ENCODE data around the gene MKI67. TPM values are rescaled to one million over a fixed set of nuclear protein-coding genes. Genes with fewer than 3 reads are reported as not detected.

Gene MKI67
- total and polyA plus RNA-seq, 8 donors = under 0.01 to 3.1 (median 0.47) TPM

GRCh38 chr10:128092454-128092853 is 33.8 kb downstream of the MKI67 start:
- H3K36me3 ChIP-seq = no peaks in the 10 kb centered on the region
- no peaks in the 10 kb centered on the region for H3K9me3 ChIP-seq
- H3K27ac ChIP-seq = no peak overlapping the region
- intact Hi-C loops (cut with DNase I) = no loop called here
- no peaks in the 10 kb centered on the region for H3K4me1 ChIP-seq
- TF ChIP-seq CTCF (IDR thresholded peaks at IDR 0.05) = no peak
- no peaks in the 10 kb centered on the region for H3K27me3 ChIP-seq
- FAIRE-seq (no peak), ATAC-seq (no peak), DNase-seq (no peak)
- H3K4me3 ChIP-seq = no peak overlapping the region
- WGBS, 2 donors = 85 to 90% methylated on average over 3 of the region's 3 CpGs

- 58 to 70% methylated on average over 17 of the region's 17 CpGs for WGBS, 2 donors
- ATAC-seq = no peak
- intact Hi-C loops (cut with DNase I) = no loop called here
- H3K27ac ChIP-seq = no peak overlapping the region
- TF ChIP-seq CTCF (IDR thresholded peaks at IDR 0.05) = no peak
- FAIRE-seq = no peak
- no peaks in the 10 kb centered on the region for H3K36me3 ChIP-seq
- H3K4me3 ChIP-seq = no peak overlapping the region
- no peak for DNase-seq
- H3K27me3 ChIP-seq = no peaks in the 10 kb centered on the region
- no peaks in the 10 kb centered on the region for H3K4me1 ChIP-seq
- no peaks in the 10 kb centered on the region for H3K9me3 ChIP-seq
Observed at GRCh38 chr10:128091636-128092210, 34.5 kb downstream of the MKI67 start.

- TF ChIP-seq CTCF (IDR thresholded peaks at IDR 0.05) = no peak
- intact Hi-C loops (cut with DNase I) = loop anchor here in 1 of 3 donors (10.0 kb wide), 1 partner anchor 57 kb away; no protein-coding TSS in a partner anchor
- Histone ChIP-seq H3K36me3 (no peaks in the 10 kb centered on the region), H3K4me3 (no peak overlapping the region), H3K27ac (no peak overlapping the region), H3K4me1 (no peaks in the 10 kb centered on the region), H3K27me3 (no peaks in the 10 kb centered on the region), H3K9me3 (no peaks in the 10 kb centered on the region)
- DNase-seq = no peak
- FAIRE-seq = no peak
- ATAC-seq = peak in 1 of 4 donors; percentile 34
- WGBS, 2 donors = 41 to 47% methylated on average over 12 of the region's 12 CpGs
Observed at GRCh38 chr10:128087884-128088709, 38.1 kb downstream of the MKI67 start.

- Histone ChIP-seq H3K9me3 (no peaks in the 10 kb centered on the region), H3K4me3 (no peak overlapping the region), H3K27ac (no peak overlapping the region), H3K27me3 (no peaks in the 10 kb centered on the region), H3K4me1 (no peaks in the 10 kb centered on the region), H3K36me3 (no peaks in the 10 kb centered on the region)
- no peak for ATAC-seq
- DNase-seq = no peak
- WGBS, 2 donors = 61 to 67% methylated on average over 7 of the region's 7 CpGs
- FAIRE-seq = no peak
- TF ChIP-seq CTCF (IDR thresholded peaks at IDR 0.05) = no peak
- intact Hi-C loops (cut with DNase I) = loop anchor here in 1 of 3 donors (10.0 kb wide), 1 partner anchor 57 kb away; no protein-coding TSS in a partner anchor
Observed at GRCh38 chr10:128087146-128087883, 38.9 kb downstream of the MKI67 start.

All from pancreas (tissue), 10 donors.